Keratinocyte (primary cell): ENCODE measurements around the gene KRTAP5-7.

Source experiments
- CTCF ChIP-seq, 3 experiments: IDR thresholded peaks in 1 of 3; conservative IDR thresholded peaks in 1 of 3; optimal IDR thresholded peaks in 1 of 3; 2 replicates in 2 of 3; 3 replicates in 1 of 3; pipeline versions ENCODE3 to v1.5.1; 2011; ENCODE audit warnings: low read length in 3 of 3, mild to moderate bottlenecking in 3 of 3, moderate library complexity in 2 of 3, control low read depth in 1 of 3, inconsistent platforms in 1 of 3; ENCODE audit not compliant: insufficient read depth in 2 of 3; ENCODE audit errors: extremely low read depth in 1 of 3
- EZH2 ChIP-seq: IDR thresholded peaks from one replicate; pipeline ENCODE4 v1.6.1; 2012; ENCODE audit warnings: inconsistent platforms, mild to moderate bottlenecking, low read length, moderate library complexity

DNA sequence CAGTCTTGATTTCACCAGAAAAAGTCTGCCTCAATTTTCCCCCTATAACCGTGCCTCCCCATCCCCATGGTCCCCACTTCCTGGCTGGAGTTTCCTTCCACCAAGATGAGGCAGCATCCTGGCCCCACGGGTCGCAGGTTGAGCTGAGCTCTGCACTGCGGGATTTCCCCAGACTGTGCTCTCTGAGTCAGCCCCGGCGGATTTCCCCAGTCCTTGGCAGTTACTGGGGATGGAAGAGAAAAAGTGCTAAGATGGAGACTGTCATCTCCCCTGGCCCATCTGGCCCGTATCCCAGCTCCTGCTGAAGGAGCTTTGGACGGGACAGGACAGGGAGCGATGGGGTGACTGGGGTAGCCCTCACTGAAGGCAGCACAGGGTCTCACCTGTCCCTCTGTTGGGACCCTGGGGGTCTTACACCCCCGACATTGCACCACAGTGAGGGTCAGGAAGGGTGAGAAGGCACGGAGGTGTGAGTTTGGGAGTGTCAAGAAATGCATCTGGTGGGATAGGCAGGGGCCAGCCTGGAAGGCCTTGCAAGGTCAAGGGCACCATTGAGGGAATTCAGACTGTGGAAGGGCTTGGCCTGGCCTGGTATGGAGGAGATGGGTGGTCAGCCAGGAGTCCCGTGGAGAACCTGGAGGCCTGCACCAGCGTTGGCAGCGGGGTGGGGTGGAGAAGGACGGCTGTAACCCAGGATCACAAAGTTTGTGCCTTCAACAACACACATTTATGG, 37.6 kb upstream of the KRTAP5-7 start:
- TF ChIP-seq CTCF (optimal IDR thresholded peaks at IDR 0.05 in 1 of 3, IDR thresholded peaks at IDR 0.05 in 1 of 3, conservative IDR thresholded peaks at IDR 0.05 in 1 of 3; ENCODE audit: extremely low read depth in 1 of 3, insufficient read depth in 2 of 3, low read length in 3 of 3) (no peak), EZH2 (no peak)
